Measurements from ENCODE around the gene FTSJ3. TPM values are rescaled to one million over a fixed set of nuclear protein-coding genes. Genes with fewer than 3 reads are reported as not detected.

Gene FTSJ3
- total and polyA plus RNA-seq, 2 of the 13 experiments (the other 11 are each of a cell fraction or from before 2014, with no cell fraction given) = 26.0 to 64.2 TPM

DNA sequence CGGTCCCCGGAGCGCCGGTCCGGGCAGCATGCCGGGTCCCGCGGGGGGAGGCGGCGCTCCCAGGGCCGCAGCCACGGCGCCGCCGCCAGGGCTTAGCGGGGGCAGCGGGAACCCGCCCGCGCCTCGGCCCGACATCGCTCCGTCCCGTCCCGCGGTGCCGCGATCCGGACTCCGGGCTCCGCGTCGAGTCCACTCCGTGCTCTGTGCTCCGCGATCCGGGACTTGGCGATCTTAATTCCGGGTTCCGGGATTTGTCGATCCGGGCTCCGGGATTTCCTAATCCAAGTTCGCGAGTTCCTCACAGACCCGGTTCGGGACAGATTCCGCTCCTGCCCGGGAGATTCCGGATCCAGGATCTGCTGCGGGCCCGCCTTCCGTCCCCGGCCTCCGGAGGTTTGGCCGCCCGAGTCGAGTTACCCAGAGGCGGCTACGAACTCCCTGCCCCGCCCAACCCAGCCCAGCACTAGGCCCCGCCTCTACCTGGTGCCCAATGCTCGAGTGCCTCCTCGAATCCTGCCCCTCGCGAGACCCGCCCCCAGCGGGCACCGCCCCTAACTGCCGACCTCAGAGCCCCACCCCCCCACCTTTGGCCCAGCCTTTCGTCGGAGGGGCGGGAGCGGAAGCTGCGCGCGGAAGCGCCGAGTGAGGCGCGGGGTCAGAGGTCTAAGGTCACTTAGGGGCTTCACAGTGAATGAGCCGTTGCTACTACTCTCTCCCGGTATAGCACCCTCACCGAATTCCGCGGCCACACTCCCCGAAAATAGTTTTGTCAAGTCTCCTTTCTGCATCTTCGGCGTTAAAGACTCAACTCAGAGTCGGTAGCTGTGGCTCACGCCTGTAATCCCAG is 15.3 kb upstream of the FTSJ3 start, which contains the start of gene SMARCD2 (continued):
- TF ChIP-seq NR2C2 (CRISPR knock-in tag; IDR thresholded peaks at IDR 0.05; ENCODE audit: borderline replicate concordance) (peak; percentile 99), ZKSCAN1 (IDR thresholded peaks at IDR 0.05; ENCODE audit: low read length) (peak; percentile 73), ZSCAN9 (CRISPR knock-in tag; IDR thresholded peaks at IDR 0.05; ENCODE audit: borderline replicate concordance) (peak; percentile 96), ZFYVE20 (CRISPR knock-in tag; IDR thresholded peaks at IDR 0.05; ENCODE audit: borderline replicate concordance, low read depth) (peak; percentile 88; the same call in 1 of the 2 replicates), NCOR1 (IDR thresholded peaks at IDR 0.05; ENCODE audit: borderline replicate concordance, low read length) (peak; percentile 68; the same call in 1 of the 2 replicates), MTF2 (CRISPR knock-in tag; IDR thresholded peaks at IDR 0.05; ENCODE audit: borderline replicate concordance) (no peak; the same call in 1 of the 2 replicates), CBX2 (IDR thresholded peaks at IDR 0.05; ENCODE audit: low read depth, low read length) (no peak), CBX2 (CRISPR knock-in tag; IDR thresholded peaks at IDR 0.05; ENCODE audit: low read depth) (no peak), ARID2 (CRISPR knock-in tag; IDR thresholded peaks at IDR 0.05; ENCODE audit: borderline replicate concordance) (peak; percentile 98), MEIS1 (CRISPR knock-in tag; IDR thresholded peaks at IDR 0.05; ENCODE audit: borderline replicate concordance) (no peak; the same call in 1 of the 2 replicates), TCF12 (IDR thresholded peaks at IDR 0.05) (no peak), TCF12 (CRISPR knock-in tag; IDR thresholded peaks at IDR 0.05) (peak; percentile 78), TSC22D2 (CRISPR knock-in tag; IDR thresholded peaks at IDR 0.05; ENCODE audit: borderline replicate concordance) (peak; percentile 94), CBFB (CRISPR knock-in tag; IDR thresholded peaks at IDR 0.05) (peak; percentile 98), CEBPG (CRISPR knock-in tag; IDR thresholded peaks at IDR 0.05) (peak; percentile 67), SMAD3 (CRISPR knock-in tag; IDR thresholded peaks at IDR 0.05) (peak; percentile 98), FOXM1 (CRISPR knock-in tag; IDR thresholded peaks at IDR 0.05) (0 out of 2 replicates have a peak, but pooled peaks have one; percentile 45), ZNF7 (CRISPR knock-in tag; IDR thresholded peaks at IDR 0.05) (peak; percentile 52; the same call in 1 of the 2 replicates), ZNF562 (CRISPR knock-in tag; IDR thresholded peaks at IDR 0.05; ENCODE audit: borderline replicate concordance) (0 out of 2 replicates have a peak, but pooled peaks have one; percentile 75), HHEX (CRISPR knock-in tag; IDR thresholded peaks at IDR 0.05) (no peak; the same call in 1 of the 2 replicates)
- TF ChIP-seq, protein P1, sequence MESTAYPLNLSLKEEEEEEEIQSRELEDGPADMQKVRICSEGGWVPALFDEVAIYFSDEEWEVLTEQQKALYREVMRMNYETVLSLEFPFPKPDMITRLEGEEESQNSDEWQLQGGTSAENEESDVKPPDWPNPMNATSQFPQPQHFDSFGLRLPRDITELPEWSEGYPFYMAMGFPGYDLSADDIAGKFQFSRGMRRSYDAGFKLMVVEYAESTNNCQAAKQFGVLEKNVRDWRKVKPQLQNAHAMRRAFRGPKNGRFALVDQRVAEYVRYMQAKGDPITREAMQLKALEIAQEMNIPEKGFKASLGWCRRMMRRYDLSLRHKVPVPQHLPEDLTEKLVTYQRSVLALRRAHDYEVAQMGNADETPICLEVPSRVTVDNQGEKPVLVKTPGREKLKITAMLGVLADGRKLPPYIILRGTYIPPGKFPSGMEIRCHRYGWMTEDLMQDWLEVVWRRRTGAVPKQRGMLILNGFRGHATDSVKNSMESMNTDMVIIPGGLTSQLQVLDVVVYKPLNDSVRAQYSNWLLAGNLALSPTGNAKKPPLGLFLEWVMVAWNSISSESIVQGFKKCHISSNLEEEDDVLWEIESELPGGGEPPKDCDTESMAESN (CRISPR knock-in tag; conservative IDR thresholded peaks at IDR 0.05) = peak; percentile 94
- TF ChIP-seq, protein P2, sequence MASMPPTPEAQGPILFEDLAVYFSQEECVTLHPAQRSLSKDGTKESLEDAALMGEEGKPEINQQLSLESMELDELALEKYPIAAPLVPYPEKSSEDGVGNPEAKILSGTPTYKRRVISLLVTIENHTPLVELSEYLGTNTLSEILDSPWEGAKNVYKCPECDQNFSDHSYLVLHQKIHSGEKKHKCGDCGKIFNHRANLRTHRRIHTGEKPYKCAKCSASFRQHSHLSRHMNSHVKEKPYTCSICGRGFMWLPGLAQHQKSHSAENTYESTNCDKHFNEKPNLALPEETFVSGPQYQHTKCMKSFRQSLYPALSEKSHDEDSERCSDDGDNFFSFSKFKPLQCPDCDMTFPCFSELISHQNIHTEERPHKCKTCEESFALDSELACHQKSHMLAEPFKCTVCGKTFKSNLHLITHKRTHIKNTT (CRISPR knock-in tag; IDR thresholded peaks at IDR 0.05) = no peak; the same call in 1 of the 2 replicates
- TF ChIP-seq, protein P3, sequence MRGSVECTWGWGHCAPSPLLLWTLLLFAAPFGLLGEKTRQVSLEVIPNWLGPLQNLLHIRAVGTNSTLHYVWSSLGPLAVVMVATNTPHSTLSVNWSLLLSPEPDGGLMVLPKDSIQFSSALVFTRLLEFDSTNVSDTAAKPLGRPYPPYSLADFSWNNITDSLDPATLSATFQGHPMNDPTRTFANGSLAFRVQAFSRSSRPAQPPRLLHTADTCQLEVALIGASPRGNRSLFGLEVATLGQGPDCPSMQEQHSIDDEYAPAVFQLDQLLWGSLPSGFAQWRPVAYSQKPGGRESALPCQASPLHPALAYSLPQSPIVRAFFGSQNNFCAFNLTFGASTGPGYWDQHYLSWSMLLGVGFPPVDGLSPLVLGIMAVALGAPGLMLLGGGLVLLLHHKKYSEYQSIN (CRISPR knock-in tag; IDR thresholded peaks at IDR 0.05; ENCODE audit: borderline replicate concordance) = no peak
- TF ChIP-seq, protein P4, sequence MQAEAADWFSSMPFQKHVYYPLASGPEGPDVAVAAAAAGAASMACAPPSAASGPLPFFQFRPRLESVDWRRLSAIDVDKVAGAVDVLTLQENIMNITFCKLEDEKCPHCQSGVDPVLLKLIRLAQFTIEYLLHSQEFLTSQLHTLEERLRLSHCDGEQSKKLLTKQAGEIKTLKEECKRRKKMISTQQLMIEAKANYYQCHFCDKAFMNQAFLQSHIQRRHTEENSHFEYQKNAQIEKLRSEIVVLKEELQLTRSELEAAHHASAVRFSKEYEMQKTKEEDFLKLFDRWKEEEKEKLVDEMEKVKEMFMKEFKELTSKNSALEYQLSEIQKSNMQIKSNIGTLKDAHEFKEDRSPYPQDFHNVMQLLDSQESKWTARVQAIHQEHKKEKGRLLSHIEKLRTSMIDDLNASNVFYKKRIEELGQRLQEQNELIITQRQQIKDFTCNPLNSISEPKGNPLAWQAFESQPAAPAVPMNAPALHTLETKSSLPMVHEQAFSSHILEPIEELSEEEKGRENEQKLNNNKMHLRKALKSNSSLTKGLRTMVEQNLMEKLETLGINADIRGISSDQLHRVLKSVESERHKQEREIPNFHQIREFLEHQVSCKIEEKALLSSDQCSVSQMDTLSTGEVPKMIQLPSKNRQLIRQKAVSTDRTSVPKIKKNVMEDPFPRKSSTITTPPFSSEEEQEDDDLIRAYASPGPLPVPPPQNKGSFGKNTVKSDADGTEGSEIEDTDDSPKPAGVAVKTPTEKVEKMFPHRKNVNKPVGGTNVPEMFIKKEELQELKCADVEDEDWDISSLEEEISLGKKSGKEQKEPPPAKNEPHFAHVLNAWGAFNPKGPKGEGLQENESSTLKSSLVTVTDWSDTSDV (CRISPR knock-in tag; IDR thresholded peaks at IDR 0.05) = peak; percentile 83; the same call in 1 of the 2 replicates

Measured in HepG2 (cell line).